Skeletal muscle tissue (tissue), 4 donors: ENCODE measurements around the gene OCA2. TPM values are rescaled to one million over a fixed set of nuclear protein-coding genes. Genes with fewer than 3 reads are reported as not detected.
A peak's percentile ranks its signal among the peaks of the same experiment; 100 is the strongest.

Experiments used
- H3K27ac ChIP-seq: one replicate; pipeline ENCODE4 v1.7.0; 2013; ENCODE audit warnings: mild to moderate bottlenecking, low read depth, low read length, inconsistent platforms
- H3K27me3 ChIP-seq, 3 donors: one replicate each; pipeline ENCODE4 v1.7.0; 2013; ENCODE audit warnings: low read length in 3 of 3; ENCODE audit not compliant: control insufficient read depth in 3 of 3, insufficient read depth in 3 of 3
- H3K36me3 ChIP-seq, 3 donors: one replicate each; pipeline ENCODE4 v1.7.0; 2013; ENCODE audit warnings: low read length in 3 of 3; ENCODE audit not compliant: control insufficient read depth in 3 of 3, insufficient read depth in 3 of 3
- H3K4me1 ChIP-seq, 3 donors: one replicate each; pipeline ENCODE4 v1.7.0; 2013; ENCODE audit warnings: low read length in 3 of 3, mild to moderate bottlenecking in 3 of 3; ENCODE audit not compliant: control insufficient read depth in 3 of 3, insufficient read depth in 3 of 3
- H3K4me3 ChIP-seq, 3 donors: one replicate each; pipeline ENCODE4 v1.7.0; 2013; ENCODE audit warnings: low read length in 3 of 3
- H3K9ac ChIP-seq, 3 donors: one replicate each; pipeline ENCODE4 v1.7.0; 2013; ENCODE audit warnings: low read length in 3 of 3, mild to moderate bottlenecking in 3 of 3, moderate library complexity in 2 of 3, low read depth in 1 of 3
- H3K9me3 ChIP-seq, 3 donors: one replicate each; pipeline ENCODE4 v1.7.0; 2013; ENCODE audit warnings: low read length in 3 of 3; ENCODE audit not compliant: control insufficient read depth in 3 of 3
- total RNA-seq: library from RNA; depleted of rRNA; stranded (reverse); fragments of >200 nt; gene quantifications from one replicate; pipeline ENCODE4 v1.2.3, GENCODE V29; 2014
- donor health status: Osteomylitis.

Gene OCA2
- total RNA-seq, 1 donor from 2014 or later, result 5.7 TPM

- Histone ChIP-seq H3K4me3 (no peak overlapping the region), H3K4me1 (no peaks in the 10 kb centered on the region), H3K27me3 (no peaks in the 10 kb centered on the region), H3K9me3 (no peaks in the 10 kb centered on the region), H3K36me3 (peaks cover 59 to 64% (median 61%) of the 10 kb centered on the region in 3 donors), H3K9ac (no peak overlapping the region), H3K27ac (no peak overlapping the region)
Measured at GRCh38 chr15:28113394-28114113, 14.4 kb upstream of the OCA2 start.

- Histone ChIP-seq H3K9me3 (no peaks in the 10 kb centered on the region), H3K27ac (no peak overlapping the region), H3K4me3 (no peak overlapping the region), H3K36me3 (peaks cover 55 to 58% (median 58%) of the 10 kb centered on the region in 3 donors), H3K4me1 (no peaks in the 10 kb centered on the region), H3K9ac (no peak overlapping the region), H3K27me3 (no peaks in the 10 kb centered on the region)
Measured at GRCh38 chr15:28112962-28113361, 13.8 kb upstream of the OCA2 start.

GRCh38 chr15:28112101-28112760, 13.1 kb upstream of the OCA2 start:
- peaks cover 52 to 55% (median 52%) of the 10 kb centered on the region in 3 donors for H3K36me3 ChIP-seq
- peaks cover 0 to 7% (median 5%) of the 10 kb centered on the region in 3 donors for H3K4me1 ChIP-seq
- no peaks in the 10 kb centered on the region for H3K9me3 ChIP-seq
- no peak overlapping the region for H3K4me3 ChIP-seq
- no peak overlapping the region for H3K27ac ChIP-seq
- H3K9ac ChIP-seq, result no peak overlapping the region
- H3K27me3 ChIP-seq, result peaks cover 0 to 7% (median 0%) of the 10 kb centered on the region in 3 donors

- H3K27ac ChIP-seq, result no peak overlapping the region
- no peak overlapping the region for H3K9ac ChIP-seq
- no peaks in the 10 kb centered on the region for H3K9me3 ChIP-seq
- peaks cover 1 to 12% (median 7%) of the 10 kb centered on the region in 3 donors for H3K4me1 ChIP-seq
- peaks cover 1 to 9% (median 5%) of the 10 kb centered on the region in 3 donors for H3K27me3 ChIP-seq
- H3K36me3 ChIP-seq, result peaks cover 46 to 48% (median 46%) of the 10 kb centered on the region in 3 donors
- H3K4me3 ChIP-seq, result no peak overlapping the region
Measured at GRCh38 chr15:28111543-28111942, 12.4 kb upstream of the OCA2 start.

GRCh38 chr15:28110481-28110881, 11.4 kb upstream of the OCA2 start:
- no peak overlapping the region for H3K9ac ChIP-seq
- no peak overlapping the region for H3K27ac ChIP-seq
- H3K4me3 ChIP-seq, result no peak overlapping the region
- peaks cover 6 to 23% (median 11%) of the 10 kb centered on the region in 3 donors for H3K4me1 ChIP-seq
- no peaks in the 10 kb centered on the region for H3K9me3 ChIP-seq
- peaks cover 39 to 42% (median 41%) of the 10 kb centered on the region in 3 donors for H3K36me3 ChIP-seq
- peaks cover 7 to 19% (median 16%) of the 10 kb centered on the region in 3 donors for H3K27me3 ChIP-seq

- H3K27ac ChIP-seq, result no peak overlapping the region
Measured at GRCh38 chr15:28109626-28110455, 10.7 kb upstream of the OCA2 start.

GRCh38 chr15:28107904-28108275, 8.8 kb upstream of the OCA2 start:
- Histone ChIP-seq H3K9me3 (no peaks in the 10 kb centered on the region), H3K4me3 (peak overlapping the region in 1 of 3 donors; percentile 65), H3K27me3 (peaks cover 7 to 30% (median 30%) of the 10 kb centered on the region in 3 donors), H3K4me1 (peaks cover 6 to 23% (median 11%) of the 10 kb centered on the region in 3 donors), H3K27ac (no peak overlapping the region), H3K36me3 (peaks cover 14 to 18% (median 16%) of the 10 kb centered on the region in 3 donors), H3K9ac (peak overlapping the region in 2 of 3 donors; percentile 64 to 70)

More at GRCh38 chr15:28109626-28110455, 10.7 kb upstream of the OCA2 start:
- no peak overlapping the region for H3K4me3 ChIP-seq
- peaks cover 7 to 25% (median 22%) of the 10 kb centered on the region in 3 donors for H3K27me3 ChIP-seq
- peaks cover 6 to 23% (median 11%) of the 10 kb centered on the region in 3 donors for H3K4me1 ChIP-seq
- no peak overlapping the region for H3K9ac ChIP-seq
- H3K36me3 ChIP-seq, result peaks cover 34 to 38% (median 36%) of the 10 kb centered on the region in 3 donors
- no peaks in the 10 kb centered on the region for H3K9me3 ChIP-seq

GRCh38 chr15:28107111-28107903, 8.2 kb upstream of the OCA2 start:
- peaks cover 8 to 12% (median 11%) of the 10 kb centered on the region in 3 donors for H3K36me3 ChIP-seq
- no peak overlapping the region for H3K27ac ChIP-seq
- H3K4me3 ChIP-seq, result peak overlapping the region; percentile 65 to 72 (median 69)
- peak overlapping the region; percentile 43 to 70 (median 64) for H3K9ac ChIP-seq
- peaks cover 7 to 30% (median 30%) of the 10 kb centered on the region in 3 donors for H3K27me3 ChIP-seq
- no peaks in the 10 kb centered on the region for H3K9me3 ChIP-seq
- peaks cover 6 to 23% (median 11%) of the 10 kb centered on the region in 3 donors for H3K4me1 ChIP-seq
